Pons (tissue), 1 donor: Measurements from ENCODE around the gene ARHGAP10.
"Not testable (repeated sequence)": the region's sequence is repeated elsewhere in the genome, so short reads cannot be mapped to it uniquely, and the experiment has no call there.

Source experiments
- DNase-seq: peaks from one replicate; pipeline ENCODE4 v3.0.0-alpha.2; 2016; ENCODE audit warnings: low spot score

ARHGAP10 gene

GRCh38 chr4:147901388-147901787 is 169.5 kb downstream of the ARHGAP10 start:
- no peak for DNase-seq

DNA sequence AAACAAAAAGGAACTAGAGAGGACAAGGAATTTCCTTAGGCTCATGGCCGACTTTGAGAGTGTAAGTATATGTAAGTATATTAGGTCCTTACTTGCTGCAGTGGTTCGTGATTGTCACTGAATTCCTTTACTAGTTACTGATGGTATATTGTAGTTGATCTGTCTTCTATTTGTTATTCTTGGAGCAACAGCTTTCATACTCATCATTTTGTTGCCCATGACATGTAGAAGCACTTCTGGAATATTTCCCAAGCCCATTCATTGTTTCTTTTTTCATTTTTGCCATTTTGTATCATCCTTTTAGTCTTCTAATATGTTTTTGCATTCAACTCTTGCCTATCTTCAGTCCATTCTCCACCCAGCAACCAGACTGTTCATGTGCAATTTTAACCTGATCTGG is 170.0 kb downstream of the ARHGAP10 start:
- no peak for DNase-seq

DNA sequence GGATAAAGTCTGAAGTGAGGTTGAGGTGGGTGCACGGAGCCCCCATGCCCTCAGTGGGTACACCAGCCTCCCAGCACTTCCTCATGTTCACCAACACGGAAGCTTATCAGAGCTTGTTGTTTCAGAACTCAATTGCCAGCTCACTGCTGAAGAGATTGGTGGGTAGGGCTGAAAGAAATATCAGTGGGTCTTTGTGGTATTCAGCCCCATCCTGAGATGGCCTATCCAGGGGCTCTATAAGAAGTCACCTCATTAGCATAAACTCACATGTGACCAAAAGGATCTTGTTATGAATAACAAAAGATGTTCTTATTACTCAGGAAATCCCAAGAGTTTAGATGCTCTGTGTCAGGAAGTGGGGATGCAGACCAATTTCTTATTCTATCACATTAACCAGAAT is 177.3 kb downstream of the ARHGAP10 start:
- no peak for DNase-seq

DNA sequence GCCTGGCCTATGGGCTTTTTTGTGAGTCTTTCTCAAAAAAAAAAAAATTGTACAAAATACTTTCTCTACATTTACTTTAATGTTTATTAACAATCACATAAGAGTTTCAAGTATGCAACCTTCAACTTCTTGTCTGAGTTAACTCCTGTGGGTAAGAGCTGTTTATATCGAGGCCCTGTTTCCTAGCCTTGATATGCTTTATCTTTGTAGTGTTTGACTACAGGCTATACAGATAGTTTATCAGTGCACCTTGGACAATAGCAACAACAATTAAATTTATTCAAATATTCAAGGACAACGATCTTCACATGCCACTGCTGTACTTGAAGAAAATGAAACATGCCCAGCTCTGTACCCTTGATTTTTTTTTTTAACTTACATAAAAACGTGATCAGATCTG is 178.4 kb downstream of the ARHGAP10 start:
- no peak for DNase-seq

- DNase-seq, result not testable (repeated sequence)
These were observed 180.2 kb downstream of the ARHGAP10 start for GRCh38 chr4:147912106-147912505.

GRCh38 chr4:147913137-147913536 is 181.2 kb downstream of the ARHGAP10 start:
- no peak for DNase-seq

- DNase-seq, result no peak
These were observed 184.5 kb downstream of the ARHGAP10 start for GRCh38 chr4:147916351-147916750.

DNA sequence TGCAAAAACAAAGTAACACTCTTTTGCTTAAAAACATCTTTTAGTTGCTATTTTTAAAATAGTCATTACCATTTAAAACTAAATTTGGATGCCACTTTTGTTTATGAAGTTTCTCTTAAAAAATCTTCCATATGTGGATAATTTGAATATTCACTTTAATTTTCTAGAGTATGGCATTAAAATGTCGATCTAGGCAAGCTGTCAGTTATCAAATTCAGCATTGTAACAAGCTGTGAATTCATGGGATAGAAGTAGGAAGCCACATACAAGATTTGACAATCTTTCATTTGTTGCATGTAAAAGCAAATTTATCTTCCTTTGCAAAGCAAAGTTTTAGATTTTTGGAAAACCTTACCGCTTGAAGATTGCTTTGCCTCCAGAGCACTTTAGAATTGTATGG is 191.5 kb downstream of the ARHGAP10 start:
- DNase-seq, result no peak

- DNase-seq, result no peak
These were observed 192.0 kb downstream of the ARHGAP10 start for GRCh38 chr4:147923854-147924253.

GRCh38 chr4:147924604-147925412 is 192.9 kb downstream of the ARHGAP10 start:
- DNase-seq, result peak; percentile 25

DNA sequence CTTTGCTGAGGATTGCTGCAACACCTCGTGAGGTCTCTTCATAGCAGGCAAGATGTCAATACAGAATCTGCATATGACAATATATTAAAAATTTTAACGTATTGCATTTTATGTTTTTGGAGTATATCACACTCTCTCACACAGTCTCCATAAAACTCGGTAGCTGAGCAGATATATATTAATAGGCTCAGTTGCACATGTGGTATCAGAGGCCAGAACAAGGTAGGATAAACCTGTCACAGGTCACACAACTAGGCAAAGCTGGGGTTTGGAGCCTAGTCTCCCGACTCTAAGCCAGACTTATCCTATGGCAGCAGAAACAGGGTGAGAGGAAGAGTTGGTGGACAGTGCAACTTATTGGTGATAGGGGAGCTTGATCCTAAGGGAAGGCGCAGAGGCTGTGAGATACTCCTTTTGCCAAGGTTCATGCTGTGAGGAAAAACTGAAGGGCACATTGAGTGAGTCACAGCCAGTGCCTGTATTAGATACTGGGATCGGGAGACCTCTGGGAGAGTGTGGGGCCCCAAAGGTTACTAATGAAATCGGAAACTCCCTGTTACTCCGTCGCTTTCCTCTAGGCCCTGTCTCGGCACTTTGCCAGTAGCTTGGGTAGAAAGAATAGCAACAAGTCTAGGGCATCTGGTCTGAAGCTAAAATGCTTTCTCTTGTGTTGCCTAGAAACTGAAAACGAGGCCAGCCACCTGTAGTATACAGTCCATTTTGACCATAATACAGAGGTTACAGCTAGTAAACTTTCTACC is 195.7 kb downstream of the ARHGAP10 start:
- no peak for DNase-seq

GRCh38 chr4:147928400-147928799 is 196.5 kb downstream of the ARHGAP10 start:
- no peak for DNase-seq

GRCh38 chr4:147929746-147930145 is 197.9 kb downstream of the ARHGAP10 start:
- DNase-seq, result no peak

DNA sequence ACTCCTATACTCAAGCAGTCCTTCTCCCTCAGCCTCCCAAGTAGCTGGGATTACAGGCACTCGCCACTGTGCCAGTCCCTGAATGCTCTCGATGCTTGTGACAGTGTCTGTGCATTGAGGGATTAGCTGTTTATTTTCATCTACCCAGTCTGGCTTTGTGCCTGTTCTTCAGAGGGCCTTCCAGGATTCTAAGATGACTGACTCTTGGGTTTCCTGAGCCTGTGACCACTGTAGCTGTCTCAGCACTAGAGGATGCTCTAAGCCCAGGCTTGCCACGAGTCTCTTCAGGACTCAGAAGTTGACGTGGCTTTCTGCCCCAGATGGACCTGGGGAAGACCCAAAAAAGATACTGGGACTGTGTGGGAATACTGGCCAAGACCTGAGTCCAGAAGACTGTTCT is 201.4 kb downstream of the ARHGAP10 start:
- no peak for DNase-seq

DNA sequence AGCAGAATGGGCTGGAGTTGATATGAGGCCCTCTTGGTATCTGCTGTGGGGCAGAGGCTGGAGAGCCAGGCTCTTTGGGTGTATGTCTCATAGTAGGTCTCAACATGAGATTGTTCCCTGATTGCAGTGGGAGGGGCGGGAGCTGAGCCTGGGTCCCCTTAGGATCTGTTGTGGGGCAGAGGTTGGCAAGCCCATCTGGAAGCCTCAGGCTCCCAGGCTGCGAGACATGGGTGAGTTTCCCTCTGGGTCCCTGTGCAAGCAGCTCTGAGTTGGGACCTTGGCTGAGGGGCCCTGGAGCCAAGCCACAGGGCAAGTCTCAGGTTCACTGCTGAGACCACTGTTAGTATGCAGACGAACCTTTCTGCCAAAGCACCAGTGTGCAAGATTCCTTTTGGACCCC is 201.9 kb downstream of the ARHGAP10 start:
- no peak for DNase-seq

DNA sequence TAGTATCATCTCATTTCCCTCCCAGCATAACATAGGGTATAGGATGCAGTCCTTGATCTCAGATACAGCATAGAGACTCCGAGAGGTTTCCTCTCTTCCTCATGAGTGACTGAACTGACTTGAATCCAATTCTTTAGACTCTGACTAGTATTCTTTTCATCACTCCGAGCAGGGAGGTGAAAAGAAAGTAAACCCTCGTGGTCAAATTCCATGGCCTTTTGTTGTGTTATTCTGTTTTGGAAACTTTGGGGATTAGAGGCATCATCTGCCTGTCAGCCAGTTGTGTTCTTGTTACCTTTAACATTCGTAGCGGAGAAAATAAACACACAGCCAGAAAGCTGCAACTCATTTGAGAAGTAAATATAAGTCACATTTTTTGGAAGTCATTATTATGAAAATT is 206.6 kb downstream of the ARHGAP10 start:
- no peak for DNase-seq

DNA sequence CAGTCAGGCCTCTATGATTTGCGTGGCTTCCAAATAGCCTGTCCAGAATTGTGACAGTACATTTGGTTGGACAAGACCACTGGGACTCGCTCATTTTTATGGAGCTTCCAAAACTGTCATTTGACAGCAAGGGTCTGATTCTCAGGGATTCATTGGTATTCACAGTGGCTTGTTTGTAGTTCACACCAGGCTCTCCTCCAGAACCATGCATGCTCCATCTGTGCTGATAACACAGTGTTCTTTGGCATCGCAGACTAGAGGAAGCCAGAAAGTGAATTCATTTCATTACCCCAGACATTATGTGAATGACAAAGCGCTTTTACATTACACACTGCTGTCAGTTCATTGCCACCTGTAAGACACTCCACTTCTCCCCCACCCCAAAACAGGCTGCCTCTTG is 208.3 kb downstream of the ARHGAP10 start:
- peak; percentile 56 for DNase-seq

GRCh38 chr4:147941373-147941772 is 209.5 kb downstream of the ARHGAP10 start:
- DNase-seq, result no peak

DNA sequence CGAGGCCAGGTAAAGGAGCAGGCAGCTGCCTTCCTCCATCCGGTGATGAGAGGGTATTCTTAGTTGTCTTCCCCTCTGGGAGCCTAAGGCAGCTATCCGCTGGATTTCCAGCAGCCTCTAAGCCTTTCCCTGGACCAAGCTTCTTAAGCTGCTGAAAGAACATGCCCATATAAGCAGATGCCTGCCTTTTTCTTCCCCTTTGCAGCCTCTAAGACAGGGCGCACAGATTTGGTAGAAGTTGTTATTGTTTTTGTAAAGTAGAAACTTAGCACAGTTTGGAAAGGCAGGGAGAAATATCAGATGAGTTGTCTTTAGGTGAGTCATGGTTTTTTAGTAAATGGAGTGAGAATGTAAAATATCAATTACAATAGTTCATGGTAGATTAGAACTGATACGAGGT is 210.8 kb downstream of the ARHGAP10 start:
- DNase-seq, result no peak

DNA sequence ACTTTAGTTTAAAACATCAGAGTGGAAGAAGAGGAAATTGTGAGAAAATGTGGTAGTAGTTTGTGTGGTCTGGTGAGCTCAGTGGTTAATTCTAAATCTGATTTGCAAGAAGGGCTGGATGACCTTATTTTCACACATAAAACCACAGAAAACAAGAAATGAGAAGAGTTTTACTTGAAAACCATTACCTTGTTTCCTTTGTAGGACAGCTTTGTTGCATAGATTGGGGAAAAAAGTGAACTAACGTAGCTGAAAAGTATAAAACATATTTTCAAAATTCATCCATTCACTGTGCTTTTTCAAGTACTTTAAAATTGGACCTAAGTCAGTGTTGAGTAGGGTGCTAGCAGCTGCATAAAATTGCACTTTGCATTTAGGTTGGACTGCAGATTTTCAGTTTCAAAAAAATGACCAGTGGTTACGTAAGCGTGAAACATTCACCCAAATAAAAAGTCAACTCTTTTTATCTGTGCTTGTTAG is 211.3 kb downstream of the ARHGAP10 start:
- DNase-seq, result no peak

GRCh38 chr4:147944249-147944648 is 212.4 kb downstream of the ARHGAP10 start:
- DNase-seq, result no peak

- no peak for DNase-seq
These were observed 212.9 kb downstream of the ARHGAP10 start for GRCh38 chr4:147944670-147945260.

- DNase-seq, result no peak
These were observed 216.4 kb downstream of the ARHGAP10 start for GRCh38 chr4:147948336-147948735.
